ENCODE measurements around the gene CFAP141.

The CFAP141 gene

DNA sequence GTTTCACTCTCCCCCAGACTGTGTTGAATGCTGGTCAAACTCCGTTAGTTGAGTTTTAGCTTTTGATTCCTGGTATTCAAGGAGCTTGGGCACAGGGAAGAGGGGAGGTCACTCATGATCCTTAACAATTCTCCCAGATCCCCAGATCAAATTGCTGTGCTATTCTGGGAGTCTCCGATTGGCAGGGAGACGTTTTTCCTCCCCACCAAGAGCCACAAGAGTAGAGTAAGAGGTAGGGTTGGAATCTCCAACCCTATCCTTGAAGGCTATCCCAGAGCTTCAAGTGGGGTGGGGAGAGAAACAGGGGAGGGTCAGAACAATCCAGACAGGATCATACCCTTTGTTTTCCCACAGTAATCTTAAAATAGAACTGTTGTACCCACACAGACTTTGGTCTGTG, 13.7 kb downstream of the CFAP141 start:
- TF ChIP-seq, protein P1, sequence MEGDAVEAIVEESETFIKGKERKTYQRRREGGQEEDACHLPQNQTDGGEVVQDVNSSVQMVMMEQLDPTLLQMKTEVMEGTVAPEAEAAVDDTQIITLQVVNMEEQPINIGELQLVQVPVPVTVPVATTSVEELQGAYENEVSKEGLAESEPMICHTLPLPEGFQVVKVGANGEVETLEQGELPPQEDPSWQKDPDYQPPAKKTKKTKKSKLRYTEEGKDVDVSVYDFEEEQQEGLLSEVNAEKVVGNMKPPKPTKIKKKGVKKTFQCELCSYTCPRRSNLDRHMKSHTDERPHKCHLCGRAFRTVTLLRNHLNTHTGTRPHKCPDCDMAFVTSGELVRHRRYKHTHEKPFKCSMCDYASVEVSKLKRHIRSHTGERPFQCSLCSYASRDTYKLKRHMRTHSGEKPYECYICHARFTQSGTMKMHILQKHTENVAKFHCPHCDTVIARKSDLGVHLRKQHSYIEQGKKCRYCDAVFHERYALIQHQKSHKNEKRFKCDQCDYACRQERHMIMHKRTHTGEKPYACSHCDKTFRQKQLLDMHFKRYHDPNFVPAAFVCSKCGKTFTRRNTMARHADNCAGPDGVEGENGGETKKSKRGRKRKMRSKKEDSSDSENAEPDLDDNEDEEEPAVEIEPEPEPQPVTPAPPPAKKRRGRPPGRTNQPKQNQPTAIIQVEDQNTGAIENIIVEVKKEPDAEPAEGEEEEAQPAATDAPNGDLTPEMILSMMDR (IDR thresholded peaks at IDR 0.05; ENCODE audit: low read depth, low read length, missing control alignments), result no peak
- no peak for DNase-seq (ENCODE audit: low read depth)
- in situ Hi-C loops (cut with HindIII; ENCODE audit: low sequenced_read_pairs), result no loop called here
- H3K4me3 ChIP-seq (ENCODE audit: low read depth, low read length), result no peak overlapping the region

DNA sequence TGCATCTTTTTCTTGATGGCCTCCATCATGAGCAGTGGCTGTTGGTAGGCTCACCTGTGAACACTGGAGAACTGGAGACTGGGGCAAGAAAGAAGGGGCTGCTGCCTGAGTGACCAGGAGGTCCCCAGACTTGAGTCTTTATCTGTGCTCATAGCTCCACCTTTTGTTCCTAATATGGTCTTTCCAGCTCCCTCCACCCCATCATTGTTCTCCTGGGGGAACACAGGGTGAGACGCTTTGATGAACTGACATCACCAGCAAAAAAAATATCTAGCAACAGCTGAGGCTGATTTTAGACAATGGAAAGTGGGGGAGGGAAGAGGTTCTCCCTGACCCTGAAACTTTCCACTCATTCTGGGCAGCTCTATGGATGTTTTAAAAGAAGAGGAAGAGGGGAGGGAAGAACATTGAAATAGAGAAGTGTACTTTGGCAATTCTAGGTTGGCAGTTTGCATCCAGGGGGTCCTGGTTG, 14.1 kb downstream of the CFAP141 start, which contains the start of gene TPM3:
Gene TPM3, minus strand, starts transcription at position 111 of the 472 bp plus-strand sequence. Its CDS starts 82 bp downstream, at position 29.
- in situ Hi-C loops (cut with HindIII; ENCODE audit: low sequenced_read_pairs), result no loop called here
- TF ChIP-seq, protein P1 (IDR thresholded peaks at IDR 0.05; ENCODE audit: low read depth, low read length, missing control alignments), result no peak
- DNase-seq (ENCODE audit: low read depth), result no peak
- H3K4me3 ChIP-seq (ENCODE audit: low read depth, low read length), result no peak within 1 kb of the TSS

DNA sequence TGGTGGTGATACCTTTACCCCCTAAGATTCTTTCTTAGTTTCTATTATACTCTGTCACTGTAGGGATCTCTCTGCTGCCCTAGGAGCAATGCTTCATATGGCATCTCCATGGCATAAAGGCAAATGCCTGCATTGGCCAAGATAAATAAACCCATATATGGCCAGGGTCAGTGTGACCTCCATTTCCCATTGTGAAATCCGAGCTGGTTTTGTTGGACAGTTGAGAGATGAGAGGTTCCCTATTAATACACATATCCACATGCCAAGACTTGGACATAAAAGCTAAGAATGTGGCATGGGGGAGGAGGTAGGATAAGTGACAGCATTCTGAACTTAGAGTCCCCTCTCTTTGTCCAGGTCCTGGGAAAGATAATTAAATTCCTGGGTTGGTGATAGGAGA, 15.6 kb downstream of the CFAP141 start:
- no peak for DNase-seq (ENCODE audit: low read depth)
- in situ Hi-C loops (cut with HindIII; ENCODE audit: low sequenced_read_pairs), result no loop called here
- TF ChIP-seq, protein P1 (IDR thresholded peaks at IDR 0.05; ENCODE audit: low read depth, low read length, missing control alignments), result no peak
- no peak overlapping the region for H3K4me3 ChIP-seq (ENCODE audit: low read depth, low read length)

DNA sequence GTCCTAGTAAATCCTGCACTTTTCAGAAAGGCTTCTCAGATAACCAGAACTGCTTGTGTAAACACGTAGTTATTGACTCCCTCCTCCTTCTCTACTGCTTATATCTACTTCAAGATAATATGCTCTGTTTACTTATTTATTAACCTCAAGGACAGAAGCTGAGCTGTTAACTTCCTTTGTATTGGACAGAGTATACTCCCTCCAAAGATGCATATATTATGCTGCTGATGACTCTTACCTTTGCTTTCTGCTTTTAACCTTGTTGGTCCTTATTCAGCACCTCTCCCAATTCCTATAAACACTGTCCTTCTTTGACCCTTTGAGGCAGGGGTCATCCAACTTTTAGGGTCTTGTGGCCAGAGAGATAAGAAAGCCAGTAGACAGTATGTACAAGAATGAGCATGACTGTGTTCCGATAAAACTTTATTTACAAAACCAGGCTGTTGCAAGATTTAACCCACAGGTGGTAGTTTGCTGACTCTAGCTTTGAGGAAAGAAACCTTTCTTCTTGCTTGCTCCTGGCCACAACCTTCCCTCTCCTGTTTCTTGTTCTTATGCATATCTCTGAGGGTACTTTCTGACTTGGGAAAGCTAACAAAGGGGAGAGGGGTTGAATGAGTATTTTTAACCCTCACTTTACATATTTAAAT, 19.2 kb downstream of the CFAP141 start:
- DNase-seq (ENCODE audit: low read depth), result no peak
- TF ChIP-seq, protein P1 (IDR thresholded peaks at IDR 0.05; ENCODE audit: low read depth, low read length, missing control alignments), result no peak
- in situ Hi-C loops (cut with HindIII; ENCODE audit: low sequenced_read_pairs), result no loop called here

DNA sequence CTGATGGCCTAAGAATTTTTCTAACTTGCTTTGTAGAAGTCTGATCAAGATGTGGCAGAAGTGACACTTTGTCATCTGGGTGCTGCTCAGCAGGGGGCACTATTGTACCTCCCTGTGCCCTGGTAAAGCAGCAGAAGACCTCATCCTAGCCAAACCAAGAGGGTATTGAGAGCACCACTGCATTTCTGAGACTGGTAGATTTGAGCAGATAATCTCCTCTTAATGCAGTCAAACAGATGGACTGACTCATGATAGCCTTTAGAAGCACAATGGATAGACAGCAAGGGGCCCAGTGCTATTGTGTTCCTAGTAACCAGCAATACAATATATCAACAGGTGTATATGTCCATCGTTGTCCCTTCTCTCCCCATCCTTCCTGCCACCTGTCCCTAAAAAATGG, 20.0 kb downstream of the CFAP141 start:
- in situ Hi-C loops (cut with HindIII; ENCODE audit: low sequenced_read_pairs), result no loop called here
- DNase-seq (ENCODE audit: low read depth), result no peak
- H3K4me3 ChIP-seq (ENCODE audit: low read depth, low read length), result no peak overlapping the region
- TF ChIP-seq, protein P1 (IDR thresholded peaks at IDR 0.05; ENCODE audit: low read depth, low read length, missing control alignments), result no peak

More for the DNA sequence above, 19.2 kb downstream of the CFAP141 start:
- no peak overlapping the region for H3K4me3 ChIP-seq (ENCODE audit: low read depth, low read length)

DNA sequence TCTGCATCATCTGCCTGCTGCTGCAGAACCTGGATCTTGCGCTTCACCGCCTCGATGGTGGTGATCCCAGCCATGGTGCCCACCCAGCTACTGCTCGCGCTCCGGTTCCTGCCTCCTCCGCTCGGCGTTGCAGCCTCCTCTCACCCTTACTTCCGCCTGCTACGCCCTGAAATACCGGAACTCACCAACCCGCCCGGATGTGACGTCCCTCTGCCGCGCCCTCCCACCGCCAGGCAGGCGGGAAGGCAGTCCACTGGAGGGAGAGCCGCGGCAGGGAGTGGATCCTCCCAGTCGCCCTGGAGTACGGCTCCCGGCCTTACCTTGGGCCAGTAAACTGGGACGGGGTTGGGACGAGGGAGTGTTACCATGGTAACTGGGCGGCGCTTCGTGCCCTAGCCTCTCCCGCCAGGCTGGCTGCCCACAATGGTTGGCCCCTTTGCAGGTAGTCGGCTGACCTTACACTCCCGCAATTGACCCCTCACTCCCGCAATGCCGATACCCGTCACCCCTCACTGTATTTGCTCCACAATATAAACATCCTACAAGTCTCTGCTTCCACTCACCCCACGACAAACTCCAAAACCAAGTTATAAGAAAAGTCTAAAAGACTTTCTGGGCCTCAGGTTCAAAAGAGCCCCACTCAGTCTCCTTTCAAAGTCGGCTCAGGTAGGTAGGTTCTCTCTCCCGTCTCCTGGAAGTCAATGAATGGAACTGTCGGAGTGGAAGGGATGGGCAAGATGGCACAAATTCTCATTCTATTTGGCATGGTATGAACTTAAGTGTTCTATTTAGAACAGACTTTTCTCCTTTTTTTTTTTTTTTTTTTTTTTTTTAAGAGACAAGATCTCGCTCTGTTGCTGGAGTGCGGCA, 22.9 kb downstream of the CFAP141 start:
- TF ChIP-seq, protein P1 (IDR thresholded peaks at IDR 0.05; ENCODE audit: low read depth, low read length, missing control alignments), result no peak
- in situ Hi-C loops (cut with HindIII; ENCODE audit: low sequenced_read_pairs), result no loop called here
- peak overlapping the region; percentile 97 for H3K4me3 ChIP-seq (ENCODE audit: low read depth, low read length)
- peak; percentile 81 for DNase-seq (ENCODE audit: low read depth)
